ENCODE data around the gene EHD3.

The EHD3 gene

GRCh38 chr2:31192396-31192795, 41.6 kb upstream of the EHD3 start:
- TF ChIP-seq, protein P1, sequence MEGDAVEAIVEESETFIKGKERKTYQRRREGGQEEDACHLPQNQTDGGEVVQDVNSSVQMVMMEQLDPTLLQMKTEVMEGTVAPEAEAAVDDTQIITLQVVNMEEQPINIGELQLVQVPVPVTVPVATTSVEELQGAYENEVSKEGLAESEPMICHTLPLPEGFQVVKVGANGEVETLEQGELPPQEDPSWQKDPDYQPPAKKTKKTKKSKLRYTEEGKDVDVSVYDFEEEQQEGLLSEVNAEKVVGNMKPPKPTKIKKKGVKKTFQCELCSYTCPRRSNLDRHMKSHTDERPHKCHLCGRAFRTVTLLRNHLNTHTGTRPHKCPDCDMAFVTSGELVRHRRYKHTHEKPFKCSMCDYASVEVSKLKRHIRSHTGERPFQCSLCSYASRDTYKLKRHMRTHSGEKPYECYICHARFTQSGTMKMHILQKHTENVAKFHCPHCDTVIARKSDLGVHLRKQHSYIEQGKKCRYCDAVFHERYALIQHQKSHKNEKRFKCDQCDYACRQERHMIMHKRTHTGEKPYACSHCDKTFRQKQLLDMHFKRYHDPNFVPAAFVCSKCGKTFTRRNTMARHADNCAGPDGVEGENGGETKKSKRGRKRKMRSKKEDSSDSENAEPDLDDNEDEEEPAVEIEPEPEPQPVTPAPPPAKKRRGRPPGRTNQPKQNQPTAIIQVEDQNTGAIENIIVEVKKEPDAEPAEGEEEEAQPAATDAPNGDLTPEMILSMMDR (IDR thresholded peaks at IDR 0.05; ENCODE audit: control insufficient read depth, insufficient read depth, low read depth, low read length, missing control alignments) = no peak
- no peak for DNase-seq (ENCODE audit: low read depth)
- no peak overlapping the region for H3K4me3 ChIP-seq (ENCODE audit: control insufficient read depth, low read depth, low read length)

GRCh38 chr2:31192851-31193392, 41.0 kb upstream of the EHD3 start:
- DNase-seq (ENCODE audit: low read depth) = no peak
- TF ChIP-seq, protein P1 (IDR thresholded peaks at IDR 0.05; ENCODE audit: control insufficient read depth, insufficient read depth, low read depth, low read length, missing control alignments) = no peak
- no peak overlapping the region for H3K4me3 ChIP-seq (ENCODE audit: control insufficient read depth, low read depth, low read length)

DNA sequence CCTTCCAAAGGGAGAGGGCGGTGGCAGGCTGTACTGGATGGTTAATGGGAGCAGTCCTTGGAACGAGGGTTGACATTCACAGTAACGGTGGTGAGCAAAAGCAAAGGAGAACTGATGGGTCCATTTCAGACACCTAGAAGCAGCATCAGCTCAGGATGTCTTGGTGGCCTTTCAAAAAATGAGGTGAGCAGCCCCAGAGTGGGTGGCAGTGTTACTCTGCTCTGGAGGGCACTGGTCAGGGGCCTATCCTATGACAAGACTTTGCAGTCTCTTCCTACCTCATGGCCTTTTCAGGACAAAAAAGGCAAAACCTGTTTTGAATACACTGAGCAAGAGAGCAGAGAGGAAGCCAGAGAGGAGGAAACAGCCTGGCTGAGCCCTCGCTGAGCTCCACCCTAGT, 40.1 kb upstream of the EHD3 start:
- TF ChIP-seq, protein P1 (IDR thresholded peaks at IDR 0.05; ENCODE audit: control insufficient read depth, insufficient read depth, low read depth, low read length, missing control alignments) = no peak
- no peak overlapping the region for H3K4me3 ChIP-seq (ENCODE audit: control insufficient read depth, low read depth, low read length)
- DNase-seq (ENCODE audit: low read depth) = no peak

DNA sequence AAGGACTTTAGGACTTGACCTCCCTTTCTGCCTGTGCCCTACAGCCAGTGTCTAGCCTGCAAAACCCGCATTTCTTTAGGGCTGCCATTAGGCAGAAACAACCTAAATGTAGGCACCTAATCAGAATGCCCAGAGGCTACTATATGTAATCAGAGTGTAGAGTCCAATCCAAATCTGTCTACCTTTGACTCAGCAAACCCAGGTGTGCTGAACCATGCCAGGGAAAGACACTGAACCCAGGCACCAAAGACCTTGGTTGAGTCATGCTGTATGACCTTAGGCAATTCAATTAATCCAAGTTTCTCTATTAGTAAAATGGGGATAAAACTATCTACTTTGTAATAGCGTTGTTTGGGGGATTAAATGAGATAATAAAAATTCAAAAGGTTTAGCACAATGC, 37.3 kb upstream of the EHD3 start:
- DNase-seq (ENCODE audit: low read depth) = no peak
- TF ChIP-seq, protein P1 (IDR thresholded peaks at IDR 0.05; ENCODE audit: control insufficient read depth, insufficient read depth, low read depth, low read length, missing control alignments) = no peak
- no peak overlapping the region for H3K4me3 ChIP-seq (ENCODE audit: control insufficient read depth, low read depth, low read length)

GRCh38 chr2:31197166-31197565, 36.8 kb upstream of the EHD3 start:
- TF ChIP-seq, protein P1 (IDR thresholded peaks at IDR 0.05; ENCODE audit: control insufficient read depth, insufficient read depth, low read depth, low read length, missing control alignments) = no peak
- no peak overlapping the region for H3K4me3 ChIP-seq (ENCODE audit: control insufficient read depth, low read depth, low read length)
- DNase-seq (ENCODE audit: low read depth) = no peak

- DNase-seq (ENCODE audit: low read depth) = no peak
- no peak overlapping the region for H3K4me3 ChIP-seq (ENCODE audit: control insufficient read depth, low read depth, low read length)
- TF ChIP-seq, protein P1 (IDR thresholded peaks at IDR 0.05; ENCODE audit: control insufficient read depth, insufficient read depth, low read depth, low read length, missing control alignments) = no peak
These were observed 36.3 kb upstream of the EHD3 start for GRCh38 chr2:31197669-31198068.

DNA sequence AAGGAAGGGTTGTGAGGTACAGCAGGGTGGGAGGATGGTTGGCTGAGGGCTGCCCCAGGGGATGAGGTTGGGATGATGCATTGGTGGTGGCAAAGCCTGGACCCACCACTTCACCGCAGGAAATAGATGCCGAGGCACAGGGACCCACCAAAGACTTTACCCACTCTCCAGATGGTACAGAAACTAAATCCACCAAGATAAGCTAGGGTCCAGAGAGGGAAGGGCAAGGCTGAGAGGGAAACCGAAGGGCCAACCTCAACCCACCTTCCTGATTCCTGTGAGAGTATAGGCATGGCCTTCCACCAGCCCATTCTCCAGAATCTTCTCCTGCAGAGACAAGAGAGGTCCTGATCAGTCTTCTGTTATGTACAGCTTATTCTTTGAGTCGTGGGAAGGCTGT, 34.7 kb upstream of the EHD3 start:
- TF ChIP-seq, protein P1 (IDR thresholded peaks at IDR 0.05; ENCODE audit: control insufficient read depth, insufficient read depth, low read depth, low read length, missing control alignments) = no peak
- DNase-seq (ENCODE audit: low read depth) = no peak
- no peak overlapping the region for H3K4me3 ChIP-seq (ENCODE audit: control insufficient read depth, low read depth, low read length)

Data from AG09309 (cell line).